CD4-positive, alpha-beta T cell treated with Interleukin-4 for 4 hours (primary cell): Measurements from ENCODE around the gene TEX38.
"Not testable (repeated sequence)": the region's sequence is repeated elsewhere in the genome, so short reads cannot be mapped to it uniquely, and the experiment has no call there.

Experiments
- DNase-seq: peaks from one replicate; pipeline ENCODE4 v3.0.0-alpha.2; 2020

TEX38 gene

DNA sequence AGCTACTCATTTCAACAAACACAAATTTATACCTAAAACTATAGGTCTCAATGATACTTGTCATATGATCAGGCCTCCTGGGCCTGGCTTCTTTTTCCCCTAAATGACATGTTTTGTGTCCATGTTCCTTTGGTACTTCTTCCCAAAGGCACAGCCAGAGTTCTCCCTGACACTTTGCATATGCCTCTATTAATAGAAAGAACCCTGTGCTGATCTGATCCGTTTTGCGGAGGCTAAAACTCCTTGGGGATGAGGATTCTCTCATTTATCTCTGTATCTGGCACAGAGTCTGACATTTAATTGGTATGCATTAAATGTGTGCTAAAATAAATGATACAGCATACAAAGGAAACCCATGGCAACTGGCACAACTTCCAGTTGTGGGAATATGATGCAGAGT is 15.0 kb upstream of the TEX38 start:
- DNase-seq: no peak

DNA sequence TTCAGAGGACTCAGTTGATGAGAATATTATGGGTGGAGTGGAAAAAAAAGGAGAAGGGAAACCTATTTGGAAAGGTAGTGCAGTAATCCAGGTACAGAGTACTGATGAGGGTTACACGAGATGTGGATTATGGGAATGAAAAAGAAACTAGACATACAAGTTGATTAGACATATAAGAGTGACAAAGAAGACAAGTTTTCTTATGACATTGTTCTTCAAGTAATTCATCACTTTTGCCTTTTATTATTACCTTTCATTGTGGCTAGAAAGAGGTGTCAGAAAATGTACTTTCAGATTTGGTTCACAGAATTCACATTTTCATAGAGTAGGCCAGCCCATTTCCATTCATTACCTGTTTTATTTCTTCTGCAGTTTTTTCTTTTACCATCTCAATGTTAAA is 13.9 kb upstream of the TEX38 start:
- DNase-seq: no peak

DNA sequence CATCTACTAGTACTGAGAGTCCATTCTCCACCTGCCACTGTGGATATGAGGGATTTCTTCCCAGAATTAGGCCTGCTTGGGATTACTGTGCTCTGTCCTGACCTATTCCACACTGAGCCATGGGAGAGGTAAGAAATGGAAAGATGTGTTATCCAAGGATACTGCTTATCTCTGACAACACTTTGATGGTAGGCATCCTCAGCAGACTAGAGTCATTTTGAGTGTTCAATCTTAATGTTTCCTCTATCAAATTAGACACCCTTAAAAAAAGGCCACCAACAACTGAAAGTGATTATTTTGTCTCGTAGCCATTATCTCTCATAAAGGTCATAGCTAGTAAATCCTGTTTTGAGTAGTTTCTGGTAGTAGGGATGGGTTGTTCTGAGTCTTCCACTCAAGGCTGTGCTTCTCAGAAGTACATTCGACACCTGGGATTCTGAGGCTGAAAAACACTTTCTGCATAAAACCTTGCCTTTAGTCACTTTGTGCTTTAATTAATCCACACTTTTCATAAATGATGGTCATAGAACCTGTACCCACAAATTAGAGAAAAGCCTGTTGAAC is 12.3 kb upstream of the TEX38 start:
- DNase-seq: no peak

DNA sequence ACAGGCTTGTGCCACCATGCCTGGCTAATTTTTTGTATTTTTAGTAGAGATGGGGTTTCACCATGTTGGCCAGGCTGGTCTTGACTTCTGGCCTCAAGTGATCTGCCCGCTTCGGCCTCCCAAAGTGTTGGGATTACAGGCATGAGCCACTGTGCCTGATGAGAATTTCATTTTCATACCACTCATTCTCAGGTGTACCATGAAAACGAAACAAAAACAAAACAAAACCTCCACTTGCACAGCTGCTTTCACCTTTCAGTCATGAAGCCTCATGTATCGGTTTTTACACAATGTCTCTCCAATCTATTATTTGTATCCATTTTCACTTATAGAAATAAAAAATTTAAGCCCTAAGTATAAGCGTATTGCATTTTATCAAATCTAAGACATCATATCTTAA is 11.5 kb upstream of the TEX38 start:
- not testable (repeated sequence) for DNase-seq

DNA sequence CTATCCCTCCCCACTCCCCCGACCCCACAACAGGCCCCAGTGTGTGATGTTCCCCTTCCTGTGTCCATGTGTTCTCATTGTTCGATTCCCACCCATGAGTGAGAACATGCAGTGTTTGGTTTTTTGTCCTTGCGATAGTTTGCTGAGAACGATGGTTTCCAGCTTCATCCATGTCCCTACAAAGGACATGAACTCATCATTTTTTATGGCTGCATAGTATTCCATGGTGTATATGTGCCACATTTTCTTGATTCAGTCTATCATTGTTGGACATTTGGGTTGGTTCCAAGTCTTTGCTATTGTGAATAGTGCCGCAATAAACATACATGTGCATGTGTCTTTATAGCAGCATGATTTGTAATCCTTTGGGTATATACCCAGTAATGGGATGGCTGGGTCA is 8.7 kb upstream of the TEX38 start:
- not testable (repeated sequence) for DNase-seq

DNA sequence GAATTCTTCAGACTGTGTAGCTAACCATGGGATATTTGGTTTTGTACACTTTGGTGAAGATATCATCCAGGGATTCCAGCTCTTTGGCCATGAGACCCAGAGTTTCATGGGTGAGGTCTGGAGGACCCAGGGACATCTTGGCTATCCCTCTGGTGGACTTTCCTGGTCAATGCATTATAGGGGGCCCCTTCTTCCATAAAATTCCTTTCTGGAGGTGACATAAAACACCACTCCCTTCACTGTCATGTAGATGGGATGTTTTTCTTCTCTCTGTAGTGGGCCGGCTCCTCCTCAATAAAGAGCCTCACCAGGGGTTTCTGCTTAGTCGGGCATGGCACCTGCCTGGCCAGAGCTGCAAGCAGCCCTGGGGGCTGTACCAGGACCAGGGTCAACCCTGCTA is 5.7 kb upstream of the TEX38 start:
- DNase-seq: no peak

DNA sequence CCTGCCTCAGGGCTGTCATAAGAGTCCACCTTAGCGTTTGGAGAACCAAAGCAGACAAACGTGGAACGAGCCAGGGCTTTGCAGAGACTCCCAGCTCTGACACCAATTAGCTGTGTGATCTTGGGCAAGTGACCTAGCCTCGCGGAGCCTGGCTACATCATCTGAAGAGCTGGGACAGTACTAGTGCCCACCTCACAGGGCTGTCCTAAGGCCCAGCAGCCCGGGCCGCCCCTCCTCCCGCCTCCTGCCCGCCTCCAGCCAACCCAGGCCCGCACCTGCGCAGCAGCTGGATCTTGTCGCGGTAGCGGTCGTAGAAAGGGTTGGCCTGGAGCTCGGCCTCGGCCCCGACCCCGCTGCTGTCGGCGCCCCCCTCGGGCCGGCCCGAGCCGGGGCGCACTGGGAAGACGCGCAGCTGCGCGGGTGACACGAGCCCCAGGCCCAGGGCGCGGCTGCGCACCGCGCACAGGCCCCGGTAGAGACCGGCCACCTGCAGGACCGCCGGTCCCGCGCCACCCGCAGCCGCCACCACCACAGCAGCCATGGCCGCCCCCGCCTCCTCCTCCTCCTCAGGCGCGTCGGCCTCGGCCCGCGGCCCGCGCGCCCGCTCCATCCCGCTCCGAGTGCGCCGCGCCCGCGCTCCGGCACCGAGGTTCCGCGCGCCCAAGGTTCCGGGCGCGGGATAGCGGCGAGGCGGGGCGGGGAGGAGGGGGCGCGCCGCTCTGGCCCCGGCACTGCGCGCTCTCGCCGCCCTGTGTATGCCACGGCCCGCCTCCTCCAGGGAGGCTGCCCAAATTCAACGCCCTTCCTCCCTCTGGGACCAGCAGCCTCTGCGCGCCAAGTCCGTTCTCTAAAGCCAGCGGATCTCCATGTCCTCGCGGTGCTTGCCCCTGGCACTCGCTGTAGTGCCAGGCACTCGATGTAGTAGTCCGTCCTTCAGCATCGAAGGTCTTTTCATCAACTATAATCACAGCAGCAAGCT is 3.6 kb upstream of the TEX38 start, which contains the start of gene ATPAF1:
Gene ATPAF1 (minus strand): TSS at position 583 of the 979 bp plus-strand sequence. CDS start 42 bp downstream, at position 541.
- DNase-seq: peak; percentile 52

DNA sequence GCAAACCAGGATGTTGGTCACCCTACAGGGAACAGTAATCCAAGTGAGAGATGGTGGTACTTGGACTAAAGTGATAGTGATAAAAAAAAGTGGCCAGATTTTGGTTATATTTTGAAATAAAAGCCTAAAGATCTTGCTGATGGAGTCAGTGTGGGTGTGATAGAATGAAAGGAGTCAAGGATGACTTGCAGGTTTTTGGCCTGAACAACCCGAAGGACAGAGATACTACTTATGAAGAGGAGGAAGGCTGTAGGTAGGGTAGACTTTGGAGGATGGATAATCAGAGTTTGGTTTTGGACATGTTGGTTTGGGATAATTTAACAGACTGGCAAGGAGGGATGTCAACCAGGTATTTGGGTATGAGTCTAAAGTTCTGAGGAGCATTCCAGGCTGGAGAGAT is 1.5 kb upstream of the TEX38 start:
- DNase-seq: no peak

DNA sequence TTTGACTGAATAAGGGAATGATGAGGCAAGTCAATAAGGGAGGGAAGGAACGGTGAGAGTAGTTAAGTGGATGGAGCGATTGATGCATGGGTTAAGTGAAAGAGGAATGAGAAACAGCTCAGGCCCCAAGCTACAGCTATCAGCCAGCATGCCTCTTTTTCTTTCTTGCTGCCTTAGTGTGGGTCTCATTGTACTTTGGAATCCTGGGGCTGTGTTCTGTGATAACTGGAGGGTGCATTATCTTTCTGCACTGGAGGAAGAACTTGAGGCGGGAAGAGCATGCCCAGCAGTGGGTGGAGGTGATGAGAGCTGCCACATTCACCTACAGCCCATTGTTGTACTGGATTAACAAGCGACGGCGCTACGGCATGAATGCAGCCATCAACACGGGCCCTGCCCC is 1.0 kb downstream of the TEX38 start:
- no peak for DNase-seq

DNA sequence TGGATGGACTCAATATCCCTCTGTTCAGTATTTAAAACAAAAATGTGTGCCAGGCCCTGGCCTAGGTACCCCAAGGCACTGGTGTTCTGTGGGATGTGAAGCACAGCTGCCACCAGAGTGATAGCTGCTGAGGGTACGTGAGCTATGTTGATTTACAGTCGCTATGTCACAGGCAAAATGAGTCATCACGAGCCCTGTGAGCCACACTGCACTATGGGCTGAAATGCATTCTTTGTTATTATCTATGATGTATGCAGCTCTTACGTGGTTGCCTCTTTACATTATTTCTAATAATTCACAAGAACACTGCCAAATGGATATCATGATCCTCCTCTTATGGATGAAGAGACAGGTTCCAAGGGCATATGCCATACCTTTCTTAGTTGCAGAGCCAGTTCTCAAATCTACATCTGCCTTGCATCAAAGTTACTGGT is 2.1 kb downstream of the TEX38 start:
- no peak for DNase-seq

DNA sequence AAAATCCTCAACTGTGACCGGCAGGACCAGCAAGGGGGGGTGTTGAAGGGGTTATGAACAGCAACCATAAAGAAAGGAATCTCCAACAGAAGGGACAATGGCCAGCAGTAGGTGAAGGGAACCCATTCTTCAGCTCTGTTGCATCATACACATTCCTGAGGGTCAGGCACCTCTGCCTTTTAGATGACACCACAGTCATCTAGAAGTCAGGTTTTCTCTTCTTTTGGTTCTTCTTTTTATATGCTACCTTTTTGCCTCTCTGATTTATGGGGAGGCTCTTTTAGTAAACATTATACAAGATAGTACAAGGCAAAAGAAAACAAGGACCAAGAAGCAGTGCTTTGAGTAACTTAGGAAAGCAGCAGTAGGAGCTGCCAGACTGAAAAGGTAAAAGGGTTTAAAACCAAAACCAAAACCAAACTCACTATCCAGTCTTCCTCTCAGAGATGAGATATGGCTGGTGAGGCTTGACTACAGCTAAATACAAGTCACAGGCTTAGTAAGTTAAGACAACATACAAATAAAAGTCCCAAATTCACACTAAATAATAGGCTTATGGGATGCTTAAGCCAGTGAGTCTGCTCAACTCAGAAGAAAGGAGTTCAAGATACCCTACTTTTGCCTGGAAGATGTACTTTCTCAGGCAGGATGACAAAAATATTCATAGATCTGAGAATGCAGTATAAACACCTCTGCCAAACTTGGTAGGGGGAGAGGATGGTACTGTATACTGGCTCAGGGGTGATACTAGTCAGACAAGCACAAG is 4.1 kb downstream of the TEX38 start:
- peak; percentile 38 for DNase-seq

DNA sequence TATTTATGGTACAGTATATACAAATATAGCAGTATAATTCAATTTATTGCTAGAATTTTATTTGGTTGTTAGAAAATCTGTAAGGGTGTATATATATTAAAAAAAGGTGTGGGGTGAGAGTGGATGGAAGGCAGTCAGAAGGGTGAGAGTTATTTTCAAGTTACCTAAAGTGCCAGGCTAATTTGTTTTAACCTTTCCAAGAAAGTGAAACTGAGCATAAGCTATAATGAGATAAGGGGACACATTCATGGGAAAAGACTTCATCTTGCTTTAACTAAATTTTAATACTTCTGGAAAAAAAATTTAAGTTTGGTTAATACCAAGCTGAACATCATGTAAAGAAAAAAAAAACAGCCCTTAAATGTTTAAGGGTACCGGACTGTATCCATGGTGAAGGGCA is 4.9 kb downstream of the TEX38 start:
- DNase-seq: no peak

DNA sequence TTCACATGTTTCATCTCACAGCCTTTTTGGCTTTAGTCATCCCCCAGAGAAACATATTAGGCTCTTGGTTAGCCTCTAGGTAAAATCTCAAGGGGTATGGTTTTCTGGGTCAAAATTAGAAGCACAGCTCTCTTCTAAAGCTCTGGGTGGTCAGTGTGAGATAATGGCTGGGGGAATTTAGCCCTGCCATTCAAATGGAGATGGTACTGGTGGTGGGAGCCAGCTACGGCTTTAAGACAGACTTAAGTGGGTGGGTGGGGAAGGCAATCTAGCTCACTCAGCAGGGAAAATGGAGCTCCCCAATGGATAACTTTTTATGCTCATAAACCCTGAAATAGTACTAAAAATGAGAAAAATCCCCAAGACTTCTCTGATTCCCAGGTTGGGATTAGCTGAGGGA is 5.7 kb downstream of the TEX38 start:
- no peak for DNase-seq

DNA sequence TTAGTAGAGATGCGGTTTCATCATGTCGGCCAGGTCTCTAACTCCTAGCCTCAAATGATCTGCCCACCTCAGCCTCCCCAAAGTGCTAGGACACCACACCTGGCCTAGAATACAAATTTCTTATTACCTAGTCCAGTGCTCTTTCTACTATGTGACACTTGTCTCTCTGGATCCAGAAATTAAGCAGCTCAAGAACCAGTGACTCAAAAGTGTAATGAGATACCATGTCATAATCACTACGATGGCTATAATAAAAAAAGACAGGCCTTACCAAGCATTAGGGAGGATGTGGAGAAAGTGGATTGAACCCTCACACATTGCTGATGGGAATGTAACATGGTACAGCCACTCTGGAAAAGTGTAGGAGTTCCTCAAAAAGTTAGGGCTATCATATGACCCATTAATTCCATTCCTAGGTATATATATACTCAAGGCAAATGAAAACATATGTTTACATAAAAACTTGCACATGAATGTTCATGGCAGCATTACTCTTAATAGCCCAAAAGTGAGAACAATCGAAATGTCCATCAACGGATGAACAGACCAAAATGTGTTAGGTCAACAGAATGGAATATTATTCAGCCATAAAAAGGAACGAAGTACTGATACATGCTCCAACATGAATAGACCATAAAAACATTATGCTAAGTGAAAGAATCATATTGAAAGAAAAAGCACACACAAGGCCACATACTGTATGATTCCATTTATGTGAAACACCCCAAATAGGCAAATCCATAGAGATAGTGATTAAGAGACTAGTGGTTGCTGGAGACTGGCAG is 8.3 kb downstream of the TEX38 start:
- no peak for DNase-seq

DNA sequence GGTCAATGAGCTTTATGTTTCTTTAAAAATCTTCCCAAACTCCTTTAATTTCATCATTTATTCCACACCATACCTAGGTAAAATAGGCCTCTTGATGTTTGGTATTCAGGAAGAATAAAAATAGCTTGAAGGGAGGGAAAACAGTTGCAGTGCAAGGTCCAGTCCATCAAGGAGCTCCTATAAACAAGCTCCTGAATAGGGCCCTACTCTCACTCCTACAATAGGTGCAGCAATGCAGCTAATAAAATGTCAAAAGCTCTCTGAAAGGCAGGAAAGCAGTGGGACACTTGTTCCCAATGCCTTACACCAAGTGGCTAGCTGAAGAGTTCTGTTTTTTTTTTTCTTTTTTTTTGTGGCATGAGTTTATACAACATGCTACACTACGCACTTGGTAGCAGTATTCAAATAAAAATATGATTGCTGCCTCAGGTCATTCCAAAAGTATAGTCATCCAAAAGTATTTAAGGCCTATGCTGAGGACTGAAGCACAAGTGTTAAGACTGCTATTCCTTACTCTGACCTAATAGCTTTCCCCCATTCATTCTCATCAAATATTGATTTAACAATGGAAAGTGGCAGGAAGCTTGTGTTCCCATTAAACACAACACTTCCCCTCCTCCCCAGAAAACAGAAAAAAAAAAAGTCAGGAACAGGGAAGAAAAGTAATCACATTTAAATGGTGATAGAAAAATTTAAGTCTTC is 9.8 kb downstream of the TEX38 start:
- no peak for DNase-seq

DNA sequence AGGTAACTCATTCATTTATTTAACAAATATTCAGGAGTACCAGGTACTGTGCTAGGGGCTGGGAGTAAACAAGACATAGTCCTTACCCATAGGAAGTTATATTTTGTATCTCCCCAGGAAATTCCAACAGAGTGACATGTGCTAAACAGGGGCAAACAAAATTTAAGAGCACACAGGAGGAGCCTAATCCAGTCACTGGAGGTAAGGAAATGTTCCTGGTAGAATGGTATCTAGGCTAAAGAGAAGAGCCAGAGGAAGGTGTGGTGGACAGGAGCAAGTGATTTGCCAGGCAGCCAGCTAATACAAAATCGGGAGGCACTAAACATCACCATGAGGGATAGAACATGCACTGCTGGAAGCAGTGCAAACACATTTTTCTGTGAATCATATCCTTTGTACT is 10.4 kb downstream of the TEX38 start:
- DNase-seq: no peak

DNA sequence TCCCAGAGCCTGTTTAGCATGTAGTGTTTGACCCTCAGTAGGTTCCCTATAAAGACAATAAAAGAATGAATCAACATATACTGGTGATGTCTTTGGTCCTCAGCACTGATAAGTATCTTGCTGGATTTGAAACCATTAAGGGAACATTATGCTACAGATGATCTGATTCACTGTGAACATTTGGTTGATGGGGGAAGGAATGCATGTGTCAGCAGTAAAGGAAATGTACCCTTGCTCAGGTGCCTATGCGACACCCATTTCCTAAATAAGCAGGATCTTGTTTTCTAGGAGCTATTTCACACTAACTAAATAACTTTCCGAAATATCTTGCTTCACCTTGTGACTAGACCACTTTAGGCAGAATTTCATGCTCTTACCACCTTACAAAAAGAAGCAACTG is 13.0 kb downstream of the TEX38 start:
- DNase-seq: no peak

DNA sequence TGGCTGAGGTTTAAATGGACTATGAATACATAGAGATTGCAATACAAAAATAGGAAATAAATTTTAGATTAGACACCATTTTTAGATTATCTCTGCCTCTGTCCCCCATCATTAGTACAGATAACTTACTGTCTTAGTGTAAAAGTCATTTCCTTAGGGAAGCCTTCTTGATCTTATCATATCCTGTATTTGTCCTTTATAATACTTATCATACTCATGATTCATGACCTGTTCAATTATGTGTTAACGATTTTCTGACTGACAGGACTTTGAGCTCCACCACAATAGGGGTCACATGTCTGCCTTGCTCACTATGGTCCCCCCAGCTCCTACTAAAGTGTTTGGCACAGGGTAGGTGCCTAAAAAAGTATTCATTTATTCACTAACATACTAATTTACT is 14.6 kb downstream of the TEX38 start:
- DNase-seq: no peak

DNA sequence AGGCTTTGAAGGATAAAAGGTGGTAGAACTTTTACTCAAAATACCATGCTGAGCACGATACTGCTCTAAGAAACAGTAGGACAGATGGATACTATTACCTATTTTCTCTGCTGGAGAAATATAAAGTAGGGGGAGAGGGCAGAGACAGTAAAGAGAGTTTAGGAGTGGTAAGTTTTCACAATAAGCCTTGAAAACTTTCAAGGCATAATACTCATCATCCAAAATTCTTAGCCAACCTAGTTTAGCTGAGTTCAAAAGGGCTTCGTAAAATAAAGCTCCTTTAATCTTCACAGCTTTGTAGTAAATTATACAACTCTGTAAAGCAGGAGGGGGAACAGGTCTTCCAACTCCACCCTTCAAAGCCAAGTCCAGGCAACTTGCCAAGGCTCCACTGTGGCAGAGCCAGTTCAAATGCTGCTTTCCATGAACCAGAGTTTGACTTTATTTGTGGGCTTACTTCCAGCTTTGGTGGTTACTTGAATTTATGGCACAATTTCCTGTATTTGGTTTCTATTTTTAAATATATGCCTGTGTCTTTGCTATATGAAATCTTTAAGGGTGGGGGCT is 15.5 kb downstream of the TEX38 start:
- no peak for DNase-seq

DNA sequence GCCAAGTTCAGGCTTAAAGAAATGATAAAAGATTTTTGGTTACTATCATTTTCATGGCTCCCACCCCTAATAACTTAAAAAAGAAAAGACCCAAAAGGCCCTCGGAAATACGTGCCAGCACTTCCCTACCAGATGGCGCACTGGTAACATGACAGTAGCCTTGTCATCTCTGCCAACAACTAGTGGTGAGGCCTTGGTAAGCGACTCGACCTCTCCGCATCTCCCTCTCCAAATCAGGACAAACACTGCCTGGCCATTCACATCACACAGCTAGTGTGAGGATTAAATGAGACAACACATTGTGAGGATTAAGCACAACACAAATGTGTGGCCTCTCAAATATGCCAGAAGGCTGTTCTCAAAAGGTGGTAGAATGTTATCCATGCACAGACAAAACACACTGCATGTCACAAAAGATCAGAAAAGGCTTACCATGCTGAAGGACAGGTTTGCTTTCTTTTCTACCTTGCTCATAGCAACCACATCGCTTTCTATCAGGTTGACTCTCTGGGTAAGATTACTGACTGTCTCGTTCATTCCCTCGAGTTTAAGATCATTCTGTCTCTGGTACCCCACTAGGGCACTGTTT is 16.4 kb downstream of the TEX38 start:
- no peak for DNase-seq

DNA sequence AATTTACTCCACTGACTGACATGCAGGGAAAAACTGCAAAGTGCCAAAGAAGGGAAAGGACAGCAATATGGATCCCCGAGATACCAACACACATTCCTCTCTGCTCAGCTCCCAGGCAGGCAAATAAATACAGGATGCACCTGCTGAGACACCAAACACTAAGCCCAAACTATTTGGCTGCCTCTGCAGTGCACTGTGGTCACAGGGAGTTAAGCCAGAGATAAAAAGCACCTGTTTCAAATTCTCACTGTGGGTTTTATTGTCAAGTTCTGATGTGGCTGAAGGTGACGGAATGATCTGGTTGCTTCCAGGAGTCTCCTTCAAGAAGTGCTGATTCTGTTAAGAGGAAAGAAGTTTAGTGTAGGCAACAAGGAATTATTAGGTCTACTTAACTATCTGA is 17.7 kb downstream of the TEX38 start:
- no peak for DNase-seq
